Muscle of leg (tissue), 11 donors: ENCODE data around the gene BLOC1S1. TPM values are rescaled to one million over a fixed set of nuclear protein-coding genes. Genes with fewer than 3 reads are reported as not detected.
A peak's percentile ranks its signal among the peaks of the same experiment; 100 is the strongest.

Source experiments
- DNase-seq: peaks from one replicate; pipeline ENCODE4 v3.0.0; 2013
- H3K27ac ChIP-seq: one replicate; pipeline ENCODE4 v1.5.1; 2013; ENCODE audit warnings: mild to moderate bottlenecking, low read length, control low read depth
- H3K27me3 ChIP-seq: one replicate; pipeline ENCODE4 v1.6.1; 2013; ENCODE audit warnings: low read length; ENCODE audit not compliant: control insufficient read depth, insufficient read depth
- H3K36me3 ChIP-seq: one replicate; pipeline ENCODE4 v1.6.1; 2013; ENCODE audit warnings: low read length; ENCODE audit not compliant: control insufficient read depth, insufficient read depth
- H3K4me1 ChIP-seq: one replicate; pipeline ENCODE4 v1.6.1; 2013; ENCODE audit warnings: low read length; ENCODE audit not compliant: control insufficient read depth, insufficient read depth
- H3K4me3 ChIP-seq: one replicate; pipeline ENCODE4 v1.5.1; 2013; ENCODE audit warnings: low read length, control low read depth
- H3K9me3 ChIP-seq: replicated peaks from 2 replicates; pipeline ENCODE4 v1.6.1; 2013; ENCODE audit warnings: low read depth, low read length; ENCODE audit not compliant: control insufficient read depth
- WGBS: methylation state at CpG from one replicate; pipeline ENCODE4 v1.1.5; 2013; ENCODE audit warnings: missing lambda C conversion rate; ENCODE audit not compliant: insufficient coverage; 5-methylcytosine and 5-hydroxymethylcytosine counted together
- polyA plus RNA-seq, 8 donors: library from polyadenylated mRNA; unstranded; fragments of 120-200 nt; gene quantifications; one replicate each; pipeline versions ENCODE4 v1.2.1 to v1.2.3, GENCODE V29; 2013; ENCODE audit warnings: inconsistent platforms in 1 of 8, low replicate concordance in 1 of 8; ENCODE audit not compliant: insufficient read length in 8 of 8, insufficient read depth in 1 of 8
- total RNA-seq: library from RNA; stranded (reverse); fragments of 120-200 nt; gene quantifications from one replicate; pipeline ENCODE4 v1.2.4, GENCODE V29; 2013

The BLOC1S1 gene
- total and polyA plus RNA-seq, 9 donors = 97.2 to 135 (median 116) TPM

DNA sequence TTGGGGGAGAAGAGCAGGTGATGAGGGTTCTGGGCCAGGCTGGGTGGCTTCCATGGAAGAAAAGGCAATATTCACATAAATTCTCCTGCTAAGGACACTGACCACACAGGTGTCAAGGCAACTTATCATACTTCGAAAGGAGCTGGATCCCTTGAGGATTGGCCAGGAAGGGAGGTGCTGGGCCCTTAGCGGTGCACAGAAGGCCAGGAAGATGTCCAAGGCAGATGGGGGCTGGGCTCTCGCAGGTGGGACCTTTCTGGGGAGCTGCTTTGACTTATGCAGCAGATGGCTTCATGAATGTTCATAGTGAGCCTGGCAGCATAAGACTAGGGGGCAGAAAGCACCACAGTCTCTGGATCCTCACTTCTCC lies 9.1 kb downstream of the BLOC1S1 start:
- no peak overlapping the region for H3K4me3 ChIP-seq
- H3K27me3 ChIP-seq = no peaks in the 10 kb centered on the region
- H3K9me3 ChIP-seq = no peaks in the 10 kb centered on the region
- H3K27ac ChIP-seq = peak overlapping the region; percentile 4
- peaks cover 64% of the 10 kb centered on the region for H3K36me3 ChIP-seq
- WGBS = 40% methylated on average over 3 of the region's 3 CpGs
- peak; percentile 38 for DNase-seq
- peaks cover 67% of the 10 kb centered on the region for H3K4me1 ChIP-seq

DNA sequence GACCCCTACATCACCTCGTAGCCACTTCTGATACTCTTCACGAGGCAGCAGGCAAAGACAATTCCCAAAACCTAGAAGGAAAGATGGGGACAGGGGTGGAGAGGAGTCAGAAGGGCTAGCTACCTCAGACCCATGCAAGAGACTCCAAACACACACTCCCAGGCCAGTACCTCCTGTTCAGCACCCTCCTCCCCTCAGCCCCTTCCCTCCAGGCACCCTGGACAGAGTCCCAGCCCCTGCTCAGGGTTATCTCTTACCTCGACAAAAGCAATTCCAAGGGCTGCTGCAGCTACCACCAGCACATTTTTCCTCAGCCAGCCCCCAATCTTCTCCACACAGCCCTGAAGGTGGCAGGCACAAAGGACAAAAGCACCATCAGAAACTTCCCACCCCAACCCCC lies 9.7 kb downstream of the BLOC1S1 start:
- H3K27me3 ChIP-seq = no peaks in the 10 kb centered on the region
- H3K36me3 ChIP-seq = peaks cover 60% of the 10 kb centered on the region
- 9% methylated on average over 1 of the region's 3 CpGs for WGBS
- no peaks in the 10 kb centered on the region for H3K9me3 ChIP-seq
- no peak overlapping the region for H3K27ac ChIP-seq
- no peak overlapping the region for H3K4me3 ChIP-seq
- H3K4me1 ChIP-seq = peaks cover 67% of the 10 kb centered on the region
- DNase-seq = no peak

DNA sequence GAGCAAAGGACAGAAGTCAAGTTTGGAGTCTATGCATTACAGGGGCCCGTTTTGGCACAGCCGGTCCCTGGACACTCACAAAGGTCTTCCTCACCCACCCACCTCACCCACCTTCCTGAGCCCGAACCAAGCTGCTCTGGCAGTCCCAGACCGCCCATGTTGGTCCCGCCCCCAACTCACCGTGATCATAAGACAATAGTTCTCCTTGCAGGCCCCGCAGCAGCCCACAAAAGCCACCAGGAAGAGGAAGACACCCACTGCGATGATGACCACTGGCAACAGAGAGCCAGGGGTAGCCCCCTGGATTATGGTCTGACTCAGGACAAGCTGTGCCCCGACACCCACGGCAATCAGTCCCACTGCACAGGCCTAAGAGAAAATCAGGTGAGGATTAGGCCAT lies 11.1 kb downstream of the BLOC1S1 start:
- no peak for DNase-seq
- H3K4me3 ChIP-seq = peak overlapping the region; percentile 95
- WGBS = 30% methylated on average over 7 of the region's 10 CpGs
- H3K27ac ChIP-seq = peak overlapping the region; percentile 100
- no peaks in the 10 kb centered on the region for H3K27me3 ChIP-seq
- H3K36me3 ChIP-seq = peaks cover 52% of the 10 kb centered on the region
- peaks cover 59% of the 10 kb centered on the region for H3K4me1 ChIP-seq
- H3K9me3 ChIP-seq = no peaks in the 10 kb centered on the region

DNA sequence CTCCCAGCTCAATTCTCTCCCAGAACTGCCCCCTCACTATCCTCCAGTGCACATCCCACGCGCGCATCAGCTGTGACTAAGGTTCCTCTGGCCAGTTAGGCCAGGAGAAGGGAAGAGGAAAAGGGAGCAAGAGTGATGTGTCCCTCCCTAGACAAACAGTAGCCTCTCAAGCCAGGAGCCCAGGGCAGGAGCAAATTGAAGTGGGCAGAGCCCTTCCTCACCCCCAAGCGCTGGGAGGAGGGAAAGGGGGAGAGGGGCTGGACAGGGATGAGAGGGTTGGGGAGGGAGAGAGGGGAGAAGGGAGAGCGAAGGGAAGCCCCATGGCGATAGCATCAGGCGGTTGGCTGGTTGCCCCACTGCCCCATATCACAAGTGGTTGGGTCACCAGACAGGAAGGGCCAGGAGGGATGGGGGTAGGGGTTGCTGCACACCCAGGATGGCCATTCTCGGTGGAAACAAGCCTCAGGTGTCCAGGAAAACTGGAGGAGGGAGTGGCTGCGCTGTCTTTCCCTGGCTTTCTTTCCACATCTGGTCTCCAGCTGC lies 11.9 kb downstream of the BLOC1S1 start:
- Histone ChIP-seq H3K27me3 (no peaks in the 10 kb centered on the region), H3K36me3 (peaks cover 53% of the 10 kb centered on the region), H3K4me1 (peaks cover 65% of the 10 kb centered on the region), H3K4me3 (peak overlapping the region; percentile 95), H3K27ac (peak overlapping the region; percentile 100), H3K9me3 (no peaks in the 10 kb centered on the region)
- DNase-seq = peak; percentile 68
- 7% methylated on average over 2 of the region's 9 CpGs for WGBS

DNA sequence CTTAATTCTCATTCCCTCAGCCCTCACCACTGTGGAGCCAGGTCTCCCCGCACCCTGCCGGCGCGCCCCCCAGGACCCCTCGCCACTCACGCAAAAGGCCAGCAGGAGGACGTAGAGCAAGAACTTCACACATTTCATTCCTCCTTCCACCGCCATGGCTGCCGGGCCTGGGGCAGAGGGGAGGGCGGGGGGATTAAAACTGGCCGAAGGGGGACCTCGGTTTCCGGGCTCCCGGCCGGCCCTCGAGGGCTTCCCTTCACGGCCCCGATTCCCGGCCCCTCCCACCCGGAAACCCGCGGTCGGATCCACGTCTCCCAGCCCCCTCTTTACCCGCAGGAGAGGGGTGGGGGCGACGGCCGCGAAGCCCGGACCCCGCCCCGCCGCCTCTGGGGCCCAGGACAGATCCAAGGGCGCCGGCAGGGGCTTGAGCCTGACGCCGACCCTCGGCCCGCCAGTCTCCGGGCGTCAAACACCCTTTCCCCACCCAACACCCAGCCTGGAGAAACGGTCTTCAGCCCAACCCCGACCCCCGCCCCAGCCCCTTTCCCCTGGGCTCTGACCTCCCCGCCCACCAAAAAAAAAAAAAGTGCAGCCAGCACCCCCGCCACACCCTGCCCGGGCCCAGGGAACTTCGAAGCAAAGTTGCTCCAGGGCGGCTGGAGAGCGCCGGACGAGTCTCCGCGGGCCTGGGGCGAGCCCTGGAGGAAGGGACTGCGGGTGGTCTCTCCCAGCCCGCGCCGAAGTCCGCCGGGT lies 12.5 kb downstream of the BLOC1S1 start:
- H3K27me3 ChIP-seq = no peaks in the 10 kb centered on the region
- DNase-seq = peak; percentile 93
- H3K36me3 ChIP-seq = peaks cover 46% of the 10 kb centered on the region
- 0% methylated on average over 44 of the region's 61 CpGs for WGBS
- H3K4me1 ChIP-seq = peaks cover 62% of the 10 kb centered on the region
- H3K9me3 ChIP-seq = no peaks in the 10 kb centered on the region
- peak overlapping the region; percentile 100 for H3K27ac ChIP-seq
- peak overlapping the region; percentile 95 for H3K4me3 ChIP-seq

DNA sequence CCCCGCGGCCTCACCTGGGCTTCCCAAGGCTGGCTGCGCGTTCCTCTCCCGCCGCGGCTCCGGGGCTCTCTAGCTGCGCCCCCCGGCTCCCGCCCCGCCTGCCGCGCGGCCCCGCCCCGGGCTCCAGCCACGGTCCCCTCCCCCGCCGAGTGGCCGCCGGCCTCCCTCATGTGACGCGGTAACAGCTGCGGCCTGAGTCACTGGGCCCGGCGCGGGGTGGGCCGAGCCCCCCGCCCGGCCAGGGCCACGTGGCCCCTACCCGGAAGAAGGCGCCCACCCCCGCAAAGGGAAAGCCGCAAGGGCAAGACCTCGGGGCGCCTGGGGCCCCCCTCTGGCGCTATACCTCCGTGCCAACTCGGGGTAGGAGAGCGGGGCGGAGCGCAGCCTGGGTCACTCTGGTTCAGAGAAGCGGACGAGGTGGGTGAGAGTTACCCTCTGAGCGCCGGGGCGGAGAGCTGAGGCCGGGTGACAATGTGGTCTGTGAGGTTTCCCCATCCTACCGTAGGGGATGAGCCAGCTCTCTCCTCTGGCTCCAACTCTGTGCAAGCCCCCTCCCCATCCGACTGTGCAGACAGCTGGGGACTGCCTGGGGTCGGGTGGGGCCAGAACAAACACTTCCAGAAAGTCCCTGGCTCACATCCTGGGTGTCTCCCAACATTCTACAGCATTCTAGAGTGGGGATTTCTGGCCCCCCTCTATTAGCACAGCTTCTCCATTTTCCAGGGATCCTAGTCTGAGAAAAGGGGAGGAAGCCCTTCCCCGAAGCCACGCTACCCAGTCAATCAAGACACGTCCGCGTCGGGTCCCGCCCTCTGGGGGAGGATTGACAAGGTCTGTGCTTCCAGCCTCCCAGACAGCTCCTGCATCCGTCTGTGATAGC lies 13.3 kb downstream of the BLOC1S1 start, which contains the start of gene CD63:
Gene CD63 (minus strand): TSS at position 71 of the 880 bp plus-strand sequence. CDS start 668 bp downstream, outside the sequence.
- Histone ChIP-seq H3K9me3 (no peaks in the 10 kb centered on the region), H3K4me1 (peaks cover 57% of the 10 kb centered on the region), H3K4me3 (peak within 1 kb of the TSS; percentile 95), H3K27ac (peak within 1 kb of the TSS; percentile 100), H3K27me3 (no peaks in the 10 kb centered on the region), H3K36me3 (peaks cover 38% of the 10 kb centered on the region)
- DNase-seq = peak; percentile 99
- 0% methylated on average over 32 of the region's 61 CpGs for WGBS

DNA sequence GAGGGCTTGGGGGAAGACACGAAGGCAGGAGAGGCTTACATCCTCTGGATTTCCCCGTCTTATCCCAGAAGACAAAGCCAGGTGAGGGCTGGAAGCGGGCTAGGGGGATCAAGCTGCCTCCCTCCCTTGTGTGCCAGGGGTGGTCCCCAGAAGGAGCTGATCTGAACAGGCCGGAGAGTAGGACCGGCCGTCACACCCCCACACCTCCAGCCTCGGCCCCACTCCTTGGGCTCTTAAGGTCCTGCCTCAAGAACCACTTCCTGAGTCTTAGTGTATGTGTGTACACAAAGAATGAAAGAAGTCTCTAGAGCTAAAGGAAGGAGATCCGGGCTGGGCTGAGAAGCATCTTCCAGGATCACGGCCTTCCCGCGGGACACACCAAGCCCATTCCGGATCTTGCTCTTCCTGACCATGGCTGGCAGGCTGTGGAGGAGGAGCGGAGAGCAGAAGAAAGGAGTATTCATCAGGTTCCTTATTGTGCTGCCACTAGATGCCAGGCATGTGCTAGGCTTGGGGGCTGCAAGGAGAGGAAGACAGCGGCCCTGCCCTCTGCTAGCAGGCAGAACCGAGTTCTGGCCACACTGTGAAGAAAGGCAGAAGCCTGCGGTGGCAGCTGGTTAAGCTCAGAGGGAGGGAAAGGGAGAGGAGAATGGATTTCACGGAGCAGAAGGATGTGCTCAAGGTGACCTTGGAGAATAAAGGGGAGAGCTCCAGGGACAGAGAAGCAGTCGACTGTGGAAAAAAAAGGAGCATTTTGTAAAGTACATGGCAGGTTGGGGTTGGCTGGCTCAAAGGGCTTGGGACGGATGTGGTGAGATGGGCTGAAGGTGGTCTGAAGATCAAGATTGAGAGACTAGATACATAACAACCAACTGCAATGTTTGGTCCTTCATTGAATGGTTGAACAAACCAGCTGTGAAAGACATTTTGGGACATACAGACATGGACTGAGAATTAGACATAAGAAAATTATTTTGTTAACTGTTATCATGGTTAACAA lies 14.3 kb downstream of the BLOC1S1 start:
- Histone ChIP-seq H3K27me3 (no peaks in the 10 kb centered on the region), H3K27ac (peak overlapping the region; percentile 100), H3K4me3 (peak overlapping the region; percentile 70), H3K36me3 (peaks cover 29% of the 10 kb centered on the region), H3K4me1 (peaks cover 47% of the 10 kb centered on the region), H3K9me3 (no peaks in the 10 kb centered on the region)
- 3% methylated on average over 13 of the region's 19 CpGs for WGBS
- peak; percentile 84 for DNase-seq

DNA sequence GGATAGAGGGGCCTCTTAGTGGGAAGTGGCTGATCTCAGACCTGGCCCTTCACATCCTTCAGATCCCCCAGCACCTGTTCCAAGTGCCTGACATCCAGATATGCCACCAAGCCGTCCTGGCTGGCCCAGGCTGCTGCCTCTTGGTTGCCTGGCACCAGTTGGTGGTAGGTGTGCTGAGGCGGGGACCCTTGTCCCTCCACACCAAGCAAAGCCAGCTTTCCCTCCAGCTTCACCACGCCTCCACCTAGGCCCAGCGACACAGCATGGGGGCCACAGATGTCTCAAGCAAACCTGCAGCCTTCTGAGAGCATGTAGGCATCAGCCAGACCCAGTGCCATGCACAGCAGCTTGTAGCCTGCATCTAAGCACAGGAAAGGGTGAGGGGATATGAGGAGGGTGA lies 16.4 kb downstream of the BLOC1S1 start:
- peaks cover 35% of the 10 kb centered on the region for H3K4me1 ChIP-seq
- H3K4me3 ChIP-seq = no peak overlapping the region
- H3K36me3 ChIP-seq = peaks cover 7% of the 10 kb centered on the region
- 100% methylated on average over 2 of the region's 4 CpGs for WGBS
- no peak overlapping the region for H3K27ac ChIP-seq
- no peaks in the 10 kb centered on the region for H3K9me3 ChIP-seq
- H3K27me3 ChIP-seq = no peaks in the 10 kb centered on the region
- DNase-seq = no peak

DNA sequence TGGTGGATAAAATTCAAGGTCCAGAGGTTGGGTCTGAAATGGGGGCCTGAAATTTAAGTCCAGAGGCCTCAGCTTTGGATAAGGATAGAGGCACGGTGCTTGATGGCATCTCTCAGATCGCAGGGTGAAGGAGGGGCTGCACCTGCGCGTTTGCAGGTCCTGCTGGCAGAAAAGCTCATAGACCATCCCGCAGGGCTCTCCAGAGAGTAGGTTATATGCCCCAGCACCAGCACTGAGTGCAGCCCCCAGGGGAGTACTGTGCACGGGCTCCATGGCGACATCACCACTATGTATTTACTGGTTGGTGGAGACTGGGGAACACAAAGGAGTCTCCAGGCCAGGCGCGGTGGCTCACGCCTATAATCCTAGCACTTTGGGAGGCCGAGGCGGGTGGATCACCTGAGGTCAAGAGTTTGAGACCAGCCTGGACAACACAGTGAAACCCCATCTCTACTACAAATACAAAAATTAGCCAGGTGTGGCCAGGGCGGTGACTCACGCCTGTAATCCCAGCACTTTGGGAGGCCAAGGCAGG lies 17.2 kb downstream of the BLOC1S1 start:
- peaks cover 35% of the 10 kb centered on the region for H3K4me1 ChIP-seq
- no peak overlapping the region for H3K4me3 ChIP-seq
- no peak for DNase-seq
- H3K27ac ChIP-seq = no peak overlapping the region
- no peaks in the 10 kb centered on the region for H3K9me3 ChIP-seq
- peaks cover 4% of the 10 kb centered on the region for H3K36me3 ChIP-seq
- no peaks in the 10 kb centered on the region for H3K27me3 ChIP-seq
- 85% methylated on average over 10 of the region's 14 CpGs for WGBS
